K562 (cell line): Measurements from ENCODE around the gene SLCO1A2. TPM values are rescaled to one million over a fixed set of nuclear protein-coding genes. Genes with fewer than 3 reads are reported as not detected.

ENCODE experiments used
- ATAC-seq: fragments of 200-7000 bp; cut with Tn5 transposase; 3 replicates; pipeline ENCODE4 v1.9.1; 2020; ENCODE audit warnings: moderate library complexity
- BruUV-seq: library from RNA; stranded (reverse); fragments of 400-500 nt; replicated peaks from 2 replicates; lab custom pipeline; 2021; lab: Mats Ljungman, UMichigan
- CTCF ChIA-PET: fragments of 300-600 bp; formaldehyde crosslinking; extraction: SDS; loops from one replicate; lab custom pipeline; 2021; ENCODE audit warnings: low intra/inter-chr PET ratio; lab: Yijun Ruan, JAX
- POLR2A ChIA-PET: fragments of 300-600, 350-650 bp; sonication (Branson Sonifier 250); formaldehyde crosslinking; extraction: SDS; loops from one replicate; lab custom pipeline; 2021; ENCODE audit warnings: antibody characterized with exemption, inconsistent platforms; lab: Yijun Ruan, JAX
- DNase-seq, 4 experiments: peaks; one replicate each; pipeline versions ENCODE4 v3.0.0 to v3.0.0-alpha.2; 2011 to 2018; ENCODE audit warnings: low spot score in 3 of 4, mixed read lengths in 3 of 4; ENCODE audit errors: extremely low read depth in 1 of 4
- FAIRE-seq: peaks from 2 replicates; lab custom pipeline; 2011; peaks lifted over from hg19 to GRCh38; lab: Jason Lieb, UNC
- H2AFZ ChIP-seq: 2 replicates; pipeline ENCODE4 v1.6.0; 2011; ENCODE audit warnings: low read depth, low read length, control low read depth, inconsistent platforms
- H3K27ac ChIP-seq: fragments of 200-600 bp; 3 replicates; pipeline ENCODE4 v1.8.0; 2011; ENCODE audit warnings: low read depth, mild to moderate bottlenecking, control low read depth, inconsistent platforms, low read length, moderate library complexity, mixed read lengths; ENCODE audit errors: extremely low read depth
- H3K27me3 ChIP-seq, 2 experiments: fragments of 300-600 bp in 1 of 2; 2 replicates in 1 of 2; 3 replicates in 1 of 2; pipeline versions ENCODE4 v1.6.0 to v1.8.0; 2011; ENCODE audit warnings: inconsistent platforms in 2 of 2, low read length in 2 of 2, mild to moderate bottlenecking in 1 of 2, mixed read lengths in 1 of 2, moderate library complexity in 1 of 2; ENCODE audit not compliant: control insufficient read depth in 2 of 2, insufficient read depth in 2 of 2
- H3K36me3 ChIP-seq: fragments of 300-600 bp; 3 replicates; pipeline ENCODE4 v1.8.0; 2011; ENCODE audit warnings: mild to moderate bottlenecking, low read length, inconsistent platforms; ENCODE audit not compliant: control insufficient read depth, insufficient read depth
- H3K4me1 ChIP-seq, 2 experiments: fragments of 200-600 bp in 1 of 2; replicated peaks in 1 of 2; 2 replicates in 1 of 2; 3 replicates in 1 of 2; pipeline versions ENCODE4 v1.5.1 to v1.8.0; 2011; ENCODE audit warnings: inconsistent platforms in 2 of 2, low read length in 2 of 2, mild to moderate bottlenecking in 1 of 2, mixed read lengths in 1 of 2, moderate library complexity in 1 of 2; ENCODE audit not compliant: control insufficient read depth in 2 of 2, insufficient read depth in 2 of 2
- H3K4me2 ChIP-seq: 2 replicates; pipeline ENCODE4 v1.6.1; 2011; ENCODE audit warnings: low read length, control low read depth, inconsistent platforms, mixed read lengths; ENCODE audit not compliant: insufficient read depth
- H3K4me3 ChIP-seq: fragments of 200-600 bp; sonication (generic), shearing (Covaris generic); 2 replicates; pipeline ENCODE4 v1.5.1; 2016; ENCODE audit warnings: control low read depth, inconsistent platforms
- H3K79me2 ChIP-seq: fragments of 200-600 bp; 3 replicates; pipeline ENCODE4 v1.8.0; 2011; ENCODE audit warnings: low read length, inconsistent platforms; ENCODE audit not compliant: control insufficient read depth, insufficient read depth
- H3K9ac ChIP-seq, 2 experiments: 2 replicates each; pipeline versions ENCODE4 v1.6.0 to v1.6.1; 2011; ENCODE audit warnings: low read depth in 2 of 2, low read length in 2 of 2, control low read depth in 1 of 2, inconsistent platforms in 1 of 2, mild to moderate bottlenecking in 1 of 2, mixed read lengths in 1 of 2; ENCODE audit not compliant: insufficient read depth in 1 of 2
- H3K9me1 ChIP-seq: one replicate; pipeline ENCODE4 v1.6.0; 2011; ENCODE audit warnings: inconsistent platforms, mild to moderate bottlenecking, low read length, moderate library complexity; ENCODE audit not compliant: control insufficient read depth, insufficient read depth
- H3K9me3 ChIP-seq: replicated peaks from 2 replicates; pipeline ENCODE4 v1.5.1; 2011; ENCODE audit warnings: low read depth, low read length, inconsistent platforms; ENCODE audit not compliant: control insufficient read depth, insufficient read depth
- H4K20me1 ChIP-seq: replicated peaks from 2 replicates; pipeline ENCODE4 v1.6.1; 2011; ENCODE audit warnings: low read length, inconsistent platforms, mixed read lengths; ENCODE audit not compliant: control insufficient read depth, insufficient read depth
- NFE2 ChIP-seq: IDR thresholded peaks from 2 replicates; pipeline ENCODE4 v1.6.1; 2014; ENCODE audit warnings: antibody characterized with exemption, low read depth
- RHOXF2B ChIP-seq: fragments of 250-450 bp; sonication (Bioruptor Pico); conservative IDR thresholded peaks from 2 replicates; pipeline ENCODE4 v1.5.1; 2021
- ZNF184 ChIP-seq: sonication (generic); formaldehyde crosslinking; IDR thresholded peaks from 2 replicates; pipeline ENCODE4 v1.5.0; 2020; ENCODE audit warnings: missing genetic modification reagents
- ZNF764 ChIP-seq: fragments of 250-450 bp; sonication (Bioruptor Pico); IDR thresholded peaks from 2 replicates; pipeline ENCODE4 v1.4.0; 2020; ENCODE audit warnings: low read depth, mild to moderate bottlenecking, moderate library complexity
- WGBS: fragments of 100-300 bp; shearing (Covaris generic); methylation state at CpG from one replicate; pipeline ENCODE4 v1.1.6; 2016; ENCODE audit warnings: low coverage, mixed read lengths; ENCODE audit not compliant: insufficient coverage; ENCODE audit errors: missing lambda C conversion rate; 5-methylcytosine and 5-hydroxymethylcytosine counted together
- in situ Hi-C: fragments of 300-500 bp; cut with MboI; formaldehyde crosslinking; loops from 4 replicates; pipeline ENCODE4 v1.15.0; 2018; ENCODE audit warnings: inconsistent platforms, mixed read lengths
- intact Hi-C: fragments of 100-400 bp; cut with micrococcal nuclease; formaldehyde crosslinking; loops from 2 replicates; pipeline ENCODE4 v1.14.2; 2022
- polyA plus RNA-seq, 8 experiments: library from polyadenylated mRNA; depleted of rRNA in 4 of 8; stranded (reverse) in 5 of 8; unstranded in 3 of 8; fragments of >200 nt; fragmentation: Nextera tagmentation in 2 of 8; fragmentation: Illumina TruSeq in 1 of 8; extraction: Ambion mirVana in 2 of 8; extraction: Trizol in 1 of 8; gene quantifications; 2 replicates each; pipeline versions ENCODE4 v1.2.1 to v1.2.3, GENCODE V29; 2011 to 2014; ENCODE audit warnings: inconsistent platforms in 1 of 8, missing spikeins in 1 of 8
- total RNA-seq, 7 experiments: library from RNA; depleted of rRNA in 6 of 7; stranded (reverse); fragments of >200 nt in 6 of 7; fragmentation: Illumina TruSeq in 2 of 7; extraction: Trizol in 2 of 7; gene quantifications; 2 replicates each; pipeline versions ENCODE4 v1.2.1 to v1.2.3, GENCODE V29; 2011 to 2021; ENCODE audit warnings: low replicate concordance in 1 of 7
- TF ChIP-seq, protein P1 (sequence below): sonication (generic); formaldehyde crosslinking; IDR thresholded peaks from 2 replicates; pipeline ENCODE4 v1.8.1; 2023; ENCODE audit warnings: mild to moderate bottlenecking, missing genetic modification reagents

SLCO1A2 gene
- total and polyA plus RNA-seq, 9 of the 15 experiments (the other 6 are each of a cell fraction or from before 2014, with no cell fraction given): 1.2 to 4.4 (median 2.6) TPM

DNA sequence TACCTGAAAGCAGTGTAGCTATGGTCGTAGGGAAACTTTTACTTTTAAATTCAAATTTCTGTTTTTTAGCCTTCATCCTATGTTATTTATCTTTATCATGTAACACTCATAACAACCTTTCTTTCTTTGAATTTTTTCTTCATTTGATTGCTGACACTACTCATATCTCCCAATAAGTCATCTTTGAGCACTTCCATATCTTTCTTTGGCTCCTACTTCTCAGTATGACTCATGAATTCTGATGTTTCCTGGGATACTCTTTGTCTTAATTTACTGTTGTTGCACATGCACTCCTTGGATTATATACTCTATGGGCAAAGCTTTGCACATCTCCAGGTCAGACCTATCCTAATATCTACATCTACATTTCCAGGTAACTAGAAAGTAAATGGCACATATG, 19.9 kb upstream of the SLCO1A2 start (continued):
- TF ChIP-seq, protein P1, sequence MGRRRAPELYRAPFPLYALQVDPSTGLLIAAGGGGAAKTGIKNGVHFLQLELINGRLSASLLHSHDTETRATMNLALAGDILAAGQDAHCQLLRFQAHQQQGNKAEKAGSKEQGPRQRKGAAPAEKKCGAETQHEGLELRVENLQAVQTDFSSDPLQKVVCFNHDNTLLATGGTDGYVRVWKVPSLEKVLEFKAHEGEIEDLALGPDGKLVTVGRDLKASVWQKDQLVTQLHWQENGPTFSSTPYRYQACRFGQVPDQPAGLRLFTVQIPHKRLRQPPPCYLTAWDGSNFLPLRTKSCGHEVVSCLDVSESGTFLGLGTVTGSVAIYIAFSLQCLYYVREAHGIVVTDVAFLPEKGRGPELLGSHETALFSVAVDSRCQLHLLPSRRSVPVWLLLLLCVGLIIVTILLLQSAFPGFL: no peak
- peak; percentile 34; the same call in 1 of the 2 replicates for TF ChIP-seq NFE2

DNA sequence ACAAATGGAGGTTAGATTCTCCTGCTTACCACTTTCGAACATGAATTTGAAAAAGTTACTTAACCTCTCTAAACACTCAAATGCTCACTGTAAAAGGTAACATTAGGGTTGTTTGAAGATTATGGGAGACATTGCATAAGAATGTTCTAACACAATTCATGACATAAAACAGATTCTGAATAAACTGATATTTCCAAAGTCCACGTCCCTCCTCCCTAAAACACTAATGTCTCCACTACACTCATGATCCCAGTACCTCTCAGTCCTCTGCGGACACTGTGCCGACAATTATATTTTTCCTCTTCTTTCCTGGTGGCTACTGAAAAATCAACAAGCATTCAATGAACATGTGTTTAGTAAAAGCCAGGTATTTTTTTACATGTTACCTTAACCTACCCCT, 19.2 kb upstream of the SLCO1A2 start:
- no peak overlapping the region for H3K4me2 ChIP-seq
- TF ChIP-seq RHOXF2B (CRISPR knock-in tag): no peak
- no peak for TF ChIP-seq ZNF764 (CRISPR knock-in tag)
- TF ChIP-seq ZNF184 (CRISPR knock-in tag): no peak
- TF ChIP-seq, all 486 proteins: peak for 0
- Histone ChIP-seq H3K9me3 (no peaks in the 10 kb centered on the region), H4K20me1 (no peaks in the 10 kb centered on the region), H3K27ac (0 out of 3 replicates have a peak overlapping the region, but pooled peaks have one; percentile 7), H2AFZ (peak overlapping the region; percentile 78), H3K9me1 (no peaks in the 10 kb centered on the region), H3K9ac (no peak overlapping the region), H3K4me3 (no peak overlapping the region), H3K4me1 (peaks cover 0 to 31% of the 10 kb centered on the region in 2 experiments; a peak in 2 of 5 replicates), H3K36me3 (no peaks in the 10 kb centered on the region), H3K79me2 (no peaks in the 10 kb centered on the region), H3K27me3 (no peaks in the 10 kb centered on the region)
- ChIA-PET POLR2A (interaction anchor here (0.7 kb wide), 1 partner anchor 1877 kb away, joined by 3 read pairs; no protein-coding TSS in a partner anchor), CTCF (no interaction called here)
- no TSS peak for BruUV-seq
- 88% methylated on average over 3 of the region's 4 CpGs for WGBS
- no peak for DNase-seq
- in situ Hi-C loops (no loop called here), intact Hi-C loops (loop anchor here (5.0 kb wide), 1 partner anchor 63 kb away; no protein-coding TSS in a partner anchor)
- no peak for FAIRE-seq
- ATAC-seq: no peak
